ENCODE measurements around the gene KCNIP4.

Gene KCNIP4

DNA sequence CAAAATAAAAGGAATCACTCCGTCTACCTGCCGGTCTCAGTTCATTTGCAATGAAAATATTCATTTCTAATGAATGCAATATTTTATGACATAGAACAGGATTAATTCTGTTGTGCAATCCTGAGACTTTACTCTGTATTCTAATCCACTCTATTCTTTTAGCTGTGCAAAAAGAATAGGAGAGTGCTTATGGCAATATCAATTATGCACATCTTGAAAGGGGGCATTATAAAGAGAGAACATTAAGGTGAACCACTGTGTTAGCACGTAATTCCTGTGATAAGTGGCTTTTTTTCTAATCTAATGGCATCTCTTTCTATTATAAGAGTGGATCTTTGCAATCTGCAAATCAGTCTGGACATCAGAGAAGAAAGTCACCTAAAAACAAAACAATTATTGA lies 99.5 kb downstream of the KCNIP4 start:
- FAIRE-seq (no peak), DNase-seq (ENCODE audit: insufficient read length, low spot score) (no peak)
- TF ChIP-seq POLR2A (IDR thresholded peaks at IDR 0.05; ENCODE audit: low read depth, low read length), result no peak

DNA sequence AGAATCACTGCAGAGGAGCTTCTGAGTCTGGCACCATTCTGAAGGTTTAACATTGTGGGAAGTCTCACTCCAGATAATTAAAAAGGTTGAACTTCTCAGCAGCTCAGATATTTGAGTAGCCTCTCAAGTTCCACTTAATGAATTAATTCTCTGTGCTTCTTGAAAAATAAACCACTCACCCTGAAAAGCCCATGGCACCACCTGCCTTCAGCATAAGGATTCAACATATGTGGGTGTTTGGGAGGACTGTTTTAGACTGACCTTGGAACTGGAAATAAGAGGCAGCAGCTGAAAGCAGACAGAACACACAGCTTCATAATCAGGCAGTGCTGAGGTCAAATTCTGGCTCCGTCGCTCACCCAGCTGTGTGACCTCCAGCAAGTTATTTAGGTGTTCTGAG lies 100.6 kb downstream of the KCNIP4 start:
- TF ChIP-seq POLR2A (IDR thresholded peaks at IDR 0.05; ENCODE audit: low read depth, low read length), result no peak
- DNase-seq (ENCODE audit: insufficient read length, low spot score) (no peak), FAIRE-seq (no peak)

DNA sequence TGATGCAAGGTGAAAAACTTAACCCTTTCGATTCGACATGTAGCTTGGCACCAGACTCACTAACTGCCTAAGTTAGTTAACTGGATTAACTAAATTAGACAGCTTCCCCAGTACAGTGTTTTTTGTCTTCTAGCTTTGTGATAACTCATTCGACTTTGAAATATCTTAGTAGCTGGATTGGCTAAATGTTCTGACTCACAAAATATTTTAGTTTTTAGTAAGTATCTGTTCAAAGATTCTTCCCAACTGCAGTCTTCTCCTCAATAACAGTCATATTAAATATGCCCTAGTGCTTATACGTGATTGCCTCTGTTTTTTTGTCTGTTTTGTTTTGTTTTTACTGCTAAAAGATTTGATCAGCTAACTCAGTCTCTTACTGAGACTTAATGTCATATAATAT lies 102.9 kb downstream of the KCNIP4 start:
- DNase-seq (ENCODE audit: insufficient read length, low spot score), result no peak
- TF ChIP-seq POLR2A (IDR thresholded peaks at IDR 0.05; ENCODE audit: low read depth, low read length), result no peak
- FAIRE-seq, result no peak

DNA sequence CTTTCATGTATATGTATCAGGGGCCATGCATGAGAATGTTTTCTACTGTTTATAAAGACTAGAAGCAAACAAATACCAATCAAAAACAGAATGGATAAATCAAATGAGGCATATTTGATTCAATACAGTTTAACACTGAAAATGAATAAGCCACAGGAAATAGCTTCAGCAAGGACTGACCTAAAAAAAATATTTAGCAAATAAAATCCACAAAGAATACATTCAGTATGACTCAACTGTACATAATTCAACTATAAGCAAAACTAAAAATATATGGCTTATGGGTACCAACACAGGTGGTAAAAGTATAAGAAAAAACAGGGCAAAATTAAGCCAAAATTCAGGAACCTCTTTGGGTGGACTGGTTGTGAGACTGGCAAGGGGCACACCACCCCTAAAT lies 112.9 kb downstream of the KCNIP4 start:
- FAIRE-seq, result no peak
- no peak for TF ChIP-seq POLR2A (IDR thresholded peaks at IDR 0.05; ENCODE audit: low read depth, low read length)
- DNase-seq (ENCODE audit: insufficient read length, low spot score), result no peak

DNA sequence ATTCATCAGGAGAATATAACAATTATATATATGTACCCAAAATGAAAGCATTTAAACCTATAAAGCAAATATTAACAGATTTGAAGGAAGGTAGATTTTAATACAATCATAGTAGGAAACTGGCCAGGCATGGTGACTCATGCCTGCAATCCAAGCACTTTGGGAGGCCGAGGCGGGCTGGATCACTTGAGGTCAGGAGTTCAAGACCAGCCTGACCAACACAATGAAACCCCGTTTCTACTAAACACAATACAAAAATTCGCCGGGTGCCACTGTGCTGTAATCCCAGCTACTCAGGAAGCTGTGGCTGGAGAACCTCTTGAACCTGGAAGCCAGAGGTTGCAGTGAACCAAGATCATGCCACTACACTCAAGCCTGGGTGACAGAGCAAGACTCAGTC lies 118.3 kb downstream of the KCNIP4 start:
- DNase-seq (ENCODE audit: insufficient read length, low spot score), result no peak
- no peak for TF ChIP-seq POLR2A (IDR thresholded peaks at IDR 0.05; ENCODE audit: low read depth, low read length)
- FAIRE-seq, result peak; percentile 30

DNA sequence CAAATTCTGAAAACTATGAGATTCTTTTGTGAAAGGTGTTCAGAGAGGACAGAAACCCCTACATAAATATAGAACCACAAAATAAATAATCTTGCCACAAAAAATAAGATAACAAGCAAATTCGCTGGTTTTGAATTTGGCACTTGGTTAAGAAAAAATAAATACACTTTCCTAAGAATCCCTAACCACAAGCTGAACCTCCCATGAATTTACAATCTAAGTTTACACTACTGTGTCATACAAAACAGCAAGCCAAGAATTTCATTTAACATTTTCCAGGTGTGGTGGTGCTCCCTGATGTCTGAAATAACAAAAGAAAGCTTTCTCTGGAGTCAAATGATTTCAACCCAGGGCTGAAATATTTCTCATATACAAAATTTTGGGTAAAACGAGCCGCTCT lies 121.0 kb downstream of the KCNIP4 start:
- TF ChIP-seq POLR2A (IDR thresholded peaks at IDR 0.05; ENCODE audit: low read depth, low read length), result no peak
- no peak for FAIRE-seq
- DNase-seq (ENCODE audit: insufficient read length, low spot score), result no peak

DNA sequence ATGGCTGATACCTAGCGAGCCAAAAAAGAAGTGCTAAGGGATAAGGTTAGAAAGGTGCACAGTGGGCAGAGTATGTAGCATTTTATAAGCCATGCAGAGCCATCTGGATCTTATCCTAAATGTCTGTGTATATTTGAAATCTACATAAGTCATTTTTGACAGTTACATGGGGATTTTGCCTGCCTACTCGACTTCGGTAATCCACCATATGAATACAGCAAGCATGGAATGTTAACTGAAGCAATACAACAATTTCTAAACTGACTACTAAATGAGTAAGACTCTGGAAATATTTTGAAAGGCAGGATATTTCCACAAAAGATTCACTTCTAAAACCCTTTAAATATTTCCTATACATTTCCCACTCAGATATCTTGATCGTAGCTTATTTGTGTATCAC lies 122.5 kb downstream of the KCNIP4 start:
- DNase-seq (ENCODE audit: insufficient read length, low spot score) (no peak), FAIRE-seq (no peak)
- TF ChIP-seq POLR2A (IDR thresholded peaks at IDR 0.05; ENCODE audit: low read depth, low read length), result no peak

DNA sequence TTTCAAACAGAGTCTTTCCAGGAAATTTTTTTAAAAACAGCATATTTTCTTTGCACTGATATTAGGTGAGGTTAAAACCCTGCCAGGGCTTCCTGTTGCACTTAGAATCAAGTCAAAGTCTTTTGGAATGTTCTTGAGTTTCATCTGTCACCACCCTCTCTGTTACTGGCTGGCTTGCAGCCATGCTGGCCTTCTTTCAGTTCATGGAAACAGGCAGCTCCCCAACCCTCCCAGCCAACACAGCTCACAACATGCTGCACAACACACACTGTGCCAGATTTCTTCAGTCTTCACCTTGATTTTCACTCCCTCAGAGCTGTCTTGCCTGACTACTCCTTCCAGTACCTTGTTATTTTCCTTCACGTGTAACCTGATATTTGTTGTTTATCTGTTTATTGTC lies 129.5 kb downstream of the KCNIP4 start:
- FAIRE-seq, result no peak
- no peak for TF ChIP-seq POLR2A (IDR thresholded peaks at IDR 0.05; ENCODE audit: low read depth, low read length)
- DNase-seq (ENCODE audit: insufficient read length, low spot score), result no peak

DNA sequence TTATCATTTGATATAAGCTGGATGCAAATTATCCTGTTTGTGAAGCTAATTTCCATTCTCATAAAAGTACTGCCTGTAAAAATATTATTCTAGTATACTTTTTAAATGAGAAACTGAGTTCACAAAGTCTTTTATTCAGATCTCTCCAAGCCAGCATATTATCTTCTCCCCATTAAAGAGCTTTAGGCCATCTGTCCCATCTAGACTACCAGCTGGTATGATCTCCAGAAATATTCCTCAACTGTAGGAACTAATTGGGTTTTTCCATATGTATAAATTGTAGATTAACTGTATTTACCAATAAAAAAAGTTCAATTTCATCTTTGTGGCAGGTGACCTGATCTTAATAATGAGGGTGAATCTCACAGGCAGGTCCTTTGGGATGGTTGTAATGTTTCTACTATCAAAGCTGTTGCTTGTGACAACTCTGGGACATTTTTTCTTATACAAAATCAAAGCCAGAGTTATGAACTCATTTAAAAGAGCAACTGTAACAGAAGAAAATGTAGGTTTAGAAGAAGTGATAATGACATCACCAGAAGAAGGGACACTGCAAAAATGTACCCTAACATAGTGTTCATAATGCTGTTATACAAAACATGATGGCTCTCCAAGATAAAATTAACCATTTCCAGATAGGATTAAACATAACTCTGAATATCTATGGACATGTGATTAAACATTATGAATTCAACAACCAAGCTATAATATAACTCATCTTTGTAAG lies 132.8 kb downstream of the KCNIP4 start:
- TF ChIP-seq POLR2A (IDR thresholded peaks at IDR 0.05; ENCODE audit: low read depth, low read length), result no peak
- DNase-seq (ENCODE audit: insufficient read length, low spot score) (no peak), FAIRE-seq (no peak)

DNA sequence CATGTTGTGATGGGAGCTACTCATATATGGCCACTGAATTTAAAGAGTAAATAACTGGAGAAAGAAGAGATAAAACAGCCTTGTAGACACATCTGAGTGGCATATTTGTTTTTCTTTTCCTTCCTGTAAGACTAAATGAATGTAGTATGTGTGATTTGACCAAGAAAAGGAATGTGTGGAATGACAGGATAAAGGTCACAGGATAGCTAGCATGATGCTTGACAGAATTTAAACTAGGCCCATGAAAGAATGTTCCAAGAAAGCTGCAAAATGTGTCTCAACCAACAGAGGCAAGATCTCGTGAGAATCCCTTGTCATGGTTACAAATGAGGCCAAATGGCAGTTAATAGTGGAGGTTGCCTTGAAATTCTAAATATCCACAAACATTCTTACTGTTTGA lies 137.0 kb downstream of the KCNIP4 start:
- FAIRE-seq (no peak), DNase-seq (ENCODE audit: insufficient read length, low spot score) (no peak)
- no peak for TF ChIP-seq POLR2A (IDR thresholded peaks at IDR 0.05; ENCODE audit: low read depth, low read length)

DNA sequence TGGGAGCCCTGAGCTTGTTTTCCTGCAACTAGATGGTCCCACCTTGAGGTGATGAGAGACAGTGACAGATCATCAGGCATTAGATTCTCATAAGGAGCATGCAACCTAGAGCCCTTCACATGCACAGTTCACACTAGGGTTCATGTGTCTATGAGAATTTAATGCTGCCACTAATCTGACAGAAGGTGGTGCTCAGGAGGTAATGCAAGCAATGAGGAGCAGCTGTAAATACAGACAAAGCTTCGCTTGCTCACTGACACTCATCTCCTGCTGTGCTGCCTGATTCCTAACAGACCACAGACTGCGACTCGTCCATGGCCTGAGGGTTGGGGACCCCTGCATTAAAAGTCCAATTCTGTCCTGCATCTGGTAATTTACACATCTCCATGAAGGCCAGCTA lies 141.6 kb downstream of the KCNIP4 start:
- FAIRE-seq (no peak), DNase-seq (ENCODE audit: insufficient read length, low spot score) (no peak)
- no peak for TF ChIP-seq POLR2A (IDR thresholded peaks at IDR 0.05; ENCODE audit: low read depth, low read length)

DNA sequence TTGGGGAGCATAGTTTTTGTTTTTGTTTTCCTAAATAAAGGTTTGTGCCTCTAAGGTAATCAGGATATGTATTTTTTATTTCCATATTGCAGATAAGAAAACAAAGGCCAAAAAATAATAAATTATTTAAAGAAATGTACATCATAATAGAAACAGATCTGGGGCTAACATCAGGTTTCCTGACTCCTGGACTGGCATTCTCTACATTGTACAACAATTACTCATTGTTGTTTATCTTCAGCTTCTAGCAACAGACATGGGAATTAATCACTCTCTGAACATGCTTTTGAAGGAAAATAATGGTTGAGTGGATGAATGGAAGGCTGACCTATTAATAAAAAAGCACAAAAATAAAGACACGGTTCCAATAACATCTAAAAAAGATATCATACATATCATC lies 146.2 kb downstream of the KCNIP4 start:
- TF ChIP-seq POLR2A (IDR thresholded peaks at IDR 0.05; ENCODE audit: low read depth, low read length), result no peak
- no peak for DNase-seq (ENCODE audit: insufficient read length, low spot score)
- FAIRE-seq, result no peak

DNA sequence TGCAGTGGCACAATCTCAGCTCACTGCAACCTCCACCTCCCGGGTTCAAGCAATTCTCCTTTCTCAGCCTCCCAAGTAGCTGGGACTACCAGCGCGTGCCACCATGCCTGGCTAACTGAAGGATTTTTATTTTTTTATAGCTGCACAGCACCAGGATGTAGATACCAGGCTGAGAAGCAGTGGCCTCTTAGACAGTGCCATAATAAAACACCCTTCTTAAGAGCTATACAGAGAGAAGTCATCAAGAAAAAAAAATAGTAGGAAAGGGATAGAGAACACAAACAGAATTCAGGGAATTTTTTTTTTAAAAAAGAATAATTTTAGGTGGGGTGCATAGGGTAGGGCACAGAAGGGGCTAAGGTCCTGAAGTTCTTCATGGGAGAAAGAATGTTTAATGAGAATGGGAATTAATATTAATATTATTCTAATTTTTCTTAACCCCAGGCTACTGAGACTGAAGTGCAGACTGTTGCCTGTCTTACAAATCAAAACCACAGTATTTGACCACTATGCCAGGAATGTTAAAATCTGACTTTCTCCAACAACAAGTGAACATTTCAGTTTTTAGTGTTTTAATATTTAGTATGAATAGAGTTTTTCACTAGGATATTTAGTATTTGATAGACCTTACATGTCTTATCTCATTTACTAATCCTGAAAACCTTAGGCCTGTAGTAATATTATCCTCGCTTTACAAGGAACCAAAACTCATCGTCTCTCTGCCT lies 146.7 kb downstream of the KCNIP4 start:
- no peak for FAIRE-seq
- no peak for TF ChIP-seq POLR2A (IDR thresholded peaks at IDR 0.05; ENCODE audit: low read depth, low read length)
- no peak for DNase-seq (ENCODE audit: insufficient read length, low spot score)

DNA sequence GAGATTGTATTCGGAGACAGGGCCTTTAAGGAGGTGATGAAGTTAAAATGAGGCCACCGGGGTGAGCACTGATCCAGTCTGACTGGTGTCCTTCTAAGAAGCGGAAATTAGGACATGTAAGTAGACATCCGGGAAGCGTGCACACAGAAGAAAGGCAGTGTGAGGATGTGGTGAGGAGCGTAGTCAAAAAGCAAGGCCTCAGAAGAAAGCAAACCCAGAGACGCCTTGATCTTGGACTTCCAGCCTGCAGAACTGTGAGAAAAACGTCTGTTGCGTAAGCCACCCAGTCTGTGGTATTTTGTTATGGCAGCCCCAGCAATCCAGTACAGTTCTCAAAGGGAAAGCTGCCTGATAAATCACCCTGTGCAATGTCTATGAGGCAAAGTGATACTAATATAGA lies 153.5 kb downstream of the KCNIP4 start:
- no peak for FAIRE-seq

DNA sequence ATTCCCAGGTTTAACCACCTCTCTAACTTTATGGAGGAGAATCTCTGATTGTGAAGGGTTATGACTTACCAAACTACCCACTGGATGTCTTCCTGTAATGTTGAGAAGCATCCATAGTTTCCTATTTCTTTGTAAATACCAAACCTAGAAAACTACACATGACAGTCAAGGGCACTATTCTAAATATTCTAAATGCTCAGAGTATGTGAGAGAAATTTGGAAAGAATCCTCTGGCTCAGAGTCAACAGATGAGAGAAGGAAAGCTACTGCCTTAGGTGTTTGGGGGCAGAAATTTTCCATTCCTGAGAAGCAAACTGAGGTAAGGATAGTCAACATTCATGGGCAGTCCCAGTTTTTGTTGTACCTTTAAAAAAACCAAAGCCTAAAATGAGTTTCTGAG lies 155.8 kb downstream of the KCNIP4 start:
- TF ChIP-seq POLR2A (IDR thresholded peaks at IDR 0.05; ENCODE audit: low read depth, low read length), result no peak
- DNase-seq (ENCODE audit: insufficient read length, low spot score) (no peak), FAIRE-seq (no peak)

More for the DNA sequence above, 153.5 kb downstream of the KCNIP4 start:
- DNase-seq (ENCODE audit: insufficient read length, low spot score), result no peak
- no peak for TF ChIP-seq POLR2A (IDR thresholded peaks at IDR 0.05; ENCODE audit: low read depth, low read length)
